HUES48 (cell line): ENCODE data around the gene HNF1B.

Source experiments
- H3K27ac ChIP-seq: one replicate; pipeline ENCODE4 v1.7.0; 2013; ENCODE audit warnings: low read depth, low read length, inconsistent platforms
- H3K27me3 ChIP-seq: 2 replicates; pipeline ENCODE4 v1.6.1; 2013; ENCODE audit warnings: mild to moderate bottlenecking, low read length; ENCODE audit not compliant: control insufficient read depth, insufficient read depth
- H3K36me3 ChIP-seq: 2 replicates; pipeline ENCODE4 v1.6.1; 2013; ENCODE audit warnings: low read length; ENCODE audit not compliant: control insufficient read depth, insufficient read depth
- H3K4me1 ChIP-seq: 2 replicates; pipeline ENCODE4 v1.6.1; 2013; ENCODE audit warnings: mild to moderate bottlenecking, low read length; ENCODE audit not compliant: control insufficient read depth, insufficient read depth
- H3K4me3 ChIP-seq: 2 replicates; pipeline ENCODE4 v1.5.1; 2013; ENCODE audit warnings: mild to moderate bottlenecking, low read depth, low read length
- H3K9ac ChIP-seq: 2 replicates; pipeline ENCODE4 v1.6.1; 2013; ENCODE audit warnings: mild to moderate bottlenecking, low read depth, low read length, moderate library complexity
- H3K9me3 ChIP-seq: 2 replicates; pipeline ENCODE4 v1.6.1; 2013; ENCODE audit warnings: low read length; ENCODE audit not compliant: control insufficient read depth, insufficient read depth

HNF1B gene

GRCh38 chr17:37643869-37644268, 101.0 kb downstream of the HNF1B start:
- no peak overlapping the region for H3K27ac ChIP-seq
- peak overlapping the region; percentile 97 for H3K4me3 ChIP-seq
- H3K27me3 ChIP-seq = peaks cover 7% of the 10 kb centered on the region
- H3K9ac ChIP-seq = peak overlapping the region; percentile 66; the same call in 1 of the 2 replicates
- no peaks in the 10 kb centered on the region for H3K9me3 ChIP-seq
- H3K4me1 ChIP-seq = peaks cover 7% of the 10 kb centered on the region
- H3K36me3 ChIP-seq = peaks cover 33% of the 10 kb centered on the region

GRCh38 chr17:37643118-37643766, 101.6 kb downstream of the HNF1B start, which contains the start of gene DDX52:
Gene DDX52, minus strand, starts transcription at chr17:37643446. Its CDS starts 26 bp downstream, at chr17:37643420.
- H3K27ac ChIP-seq = peak within 1 kb of the TSS; percentile 84
- peaks cover 7% of the 10 kb centered on the region for H3K4me1 ChIP-seq
- no peaks in the 10 kb centered on the region for H3K9me3 ChIP-seq
- peaks cover 37% of the 10 kb centered on the region for H3K36me3 ChIP-seq
- peak within 1 kb of the TSS; percentile 96 for H3K9ac ChIP-seq
- peak within 1 kb of the TSS; percentile 97 for H3K4me3 ChIP-seq
- peaks cover 7% of the 10 kb centered on the region for H3K27me3 ChIP-seq

GRCh38 chr17:37642681-37643080, 102.2 kb downstream of the HNF1B start:
- H3K27me3 ChIP-seq = peaks cover 7% of the 10 kb centered on the region

GRCh38 chr17:37640015-37640414, 104.8 kb downstream of the HNF1B start:
- no peaks in the 10 kb centered on the region; the same call in 1 of the 2 replicates for H3K27me3 ChIP-seq
- no peak overlapping the region for H3K27ac ChIP-seq
- no peak overlapping the region for H3K9ac ChIP-seq
- no peak overlapping the region for H3K4me3 ChIP-seq
- no peaks in the 10 kb centered on the region for H3K9me3 ChIP-seq
- peaks cover 63% of the 10 kb centered on the region for H3K36me3 ChIP-seq
- H3K4me1 ChIP-seq = peaks cover 7% of the 10 kb centered on the region

More at GRCh38 chr17:37642681-37643080, 102.2 kb downstream of the HNF1B start:
- H3K9me3 ChIP-seq = no peaks in the 10 kb centered on the region
- peak overlapping the region; percentile 97 for H3K4me3 ChIP-seq
- peaks cover 7% of the 10 kb centered on the region for H3K4me1 ChIP-seq
- H3K9ac ChIP-seq = peak overlapping the region; percentile 96
- H3K36me3 ChIP-seq = peaks cover 42% of the 10 kb centered on the region
- H3K27ac ChIP-seq = peak overlapping the region; percentile 84

- peaks cover 3% of the 10 kb centered on the region; the same call in 1 of the 2 replicates for H3K4me1 ChIP-seq
- H3K27me3 ChIP-seq = no peaks in the 10 kb centered on the region
- H3K36me3 ChIP-seq = peaks cover 75% of the 10 kb centered on the region
- no peak overlapping the region for H3K4me3 ChIP-seq
- no peaks in the 10 kb centered on the region for H3K9me3 ChIP-seq
- no peak overlapping the region for H3K27ac ChIP-seq
- no peak overlapping the region for H3K9ac ChIP-seq
Measured at GRCh38 chr17:37637956-37638355, 106.9 kb downstream of the HNF1B start.
